ENCODE data around the gene CYBRD1. TPM values are rescaled to one million over a fixed set of nuclear protein-coding genes. Genes with fewer than 3 reads are reported as not detected.

Gene CYBRD1
- polyA plus RNA-seq, 1 donor (not counting 4 experiments of a cell fraction or from before 2014, with no cell fraction given), result 72.7 TPM

DNA sequence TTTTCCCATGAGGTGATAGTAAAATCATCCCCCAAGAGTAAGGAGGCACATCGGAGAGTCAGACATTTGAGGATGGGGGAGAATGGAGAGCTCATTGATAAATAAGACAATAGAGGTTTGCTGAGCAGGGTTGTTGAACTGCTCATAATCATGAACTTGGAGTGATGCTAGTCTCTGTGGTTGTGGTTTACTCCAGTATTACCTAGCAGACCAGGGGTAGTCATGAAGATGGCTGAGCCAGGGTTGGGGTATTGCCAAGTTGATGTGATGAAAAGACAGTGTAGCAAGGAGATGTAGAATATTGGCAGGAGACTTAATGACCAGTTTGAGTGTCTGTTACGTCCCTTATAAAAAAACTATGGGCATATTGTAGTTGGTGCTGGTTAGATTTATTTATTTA is 25.4 kb downstream of the CYBRD1 start:
- Histone ChIP-seq H3K4me1 (ENCODE audit: control insufficient read depth, extremely low read depth, insufficient read depth, low read length) (no peaks in the 10 kb centered on the region), H3K9me3 (ENCODE audit: control insufficient read depth, low read depth, low read length) (no peaks in the 10 kb centered on the region), H3K27ac (ENCODE audit: control insufficient read depth, insufficient read depth, low read length) (no peak overlapping the region), H3K9ac (ENCODE audit: control insufficient read depth, extremely low read depth, insufficient read depth, low read length) (no peak overlapping the region), H3K9me1 (ENCODE audit: control insufficient read depth, extremely low read depth, insufficient read depth, low read length) (no peaks in the 10 kb centered on the region), H3K79me2 (ENCODE audit: control insufficient read depth, insufficient read depth, low read length) (no peaks in the 10 kb centered on the region), H3K27me3 (ENCODE audit: control insufficient read depth, extremely low read depth, insufficient read depth, low read length) (no peaks in the 10 kb centered on the region), H2AFZ (ENCODE audit: control insufficient read depth, low read length) (no peak overlapping the region), H3K4me3 (ENCODE audit: control insufficient read depth in 2 of 3, extremely low read depth in 1 of 3, insufficient read depth in 2 of 3, low read depth in 1 of 3, low read length in 3 of 3) (no peak overlapping the region), H3K36me3 (ENCODE audit: control insufficient read depth in 2 of 2, extremely low read depth in 1 of 2, insufficient read depth in 2 of 2, low read length in 2 of 2) (no peaks in the 10 kb centered on the region), H4K20me1 (ENCODE audit: control insufficient read depth, extremely low read depth, insufficient read depth, low read length) (no peaks in the 10 kb centered on the region), H3K4me2 (ENCODE audit: control insufficient read depth, extremely low read depth, insufficient read depth, low read depth, low read length) (no peak overlapping the region)
- no peak for TF ChIP-seq EZH2 (IDR thresholded peaks at IDR 0.05; ENCODE audit: low read length)
- FAIRE-seq, result no peak
- dilution Hi-C loops (cut with MboI; ENCODE audit: extremely low pct_ligation_motif_present, low sequenced_read_pairs), result no loop called here
- no peak for DNase-seq (ENCODE audit: low read depth, low spot score)

DNA sequence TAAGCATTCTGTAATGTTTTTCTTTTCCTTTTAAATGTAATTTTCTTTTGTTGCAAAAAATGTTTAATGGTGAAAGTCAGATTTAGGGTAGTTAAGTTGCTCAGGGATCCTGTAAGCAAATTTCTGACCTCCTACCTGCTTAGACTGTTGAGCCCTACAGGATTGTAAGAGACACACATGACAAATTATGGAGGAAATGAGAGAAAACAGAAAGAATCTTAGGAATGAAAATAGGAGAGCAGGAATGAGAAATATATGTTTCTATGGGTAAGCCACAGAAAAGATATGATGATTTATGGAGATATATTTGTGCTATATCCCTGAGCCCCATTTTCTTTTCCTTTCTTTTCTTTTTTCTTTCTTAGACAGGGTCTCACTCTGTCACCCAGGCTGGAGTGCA is 28.3 kb downstream of the CYBRD1 start:
- Histone ChIP-seq H3K4me1 (ENCODE audit: control insufficient read depth, extremely low read depth, insufficient read depth, low read length) (peaks cover 5% of the 10 kb centered on the region), H3K4me2 (ENCODE audit: control insufficient read depth, extremely low read depth, insufficient read depth, low read depth, low read length) (no peak overlapping the region), H3K9me1 (ENCODE audit: control insufficient read depth, extremely low read depth, insufficient read depth, low read length) (no peaks in the 10 kb centered on the region), H3K79me2 (ENCODE audit: control insufficient read depth, insufficient read depth, low read length) (no peaks in the 10 kb centered on the region), H3K9ac (ENCODE audit: control insufficient read depth, extremely low read depth, insufficient read depth, low read length) (no peak overlapping the region), H4K20me1 (ENCODE audit: control insufficient read depth, extremely low read depth, insufficient read depth, low read length) (no peaks in the 10 kb centered on the region), H2AFZ (ENCODE audit: control insufficient read depth, low read length) (no peak overlapping the region), H3K9me3 (ENCODE audit: control insufficient read depth, low read depth, low read length) (no peaks in the 10 kb centered on the region), H3K27me3 (ENCODE audit: control insufficient read depth, extremely low read depth, insufficient read depth, low read length) (no peaks in the 10 kb centered on the region), H3K36me3 (ENCODE audit: control insufficient read depth in 2 of 2, extremely low read depth in 1 of 2, insufficient read depth in 2 of 2, low read length in 2 of 2) (no peaks in the 10 kb centered on the region), H3K4me3 (ENCODE audit: control insufficient read depth in 2 of 3, extremely low read depth in 1 of 3, insufficient read depth in 2 of 3, low read depth in 1 of 3, low read length in 3 of 3) (no peak overlapping the region), H3K27ac (ENCODE audit: control insufficient read depth, insufficient read depth, low read length) (no peak overlapping the region)
- dilution Hi-C loops (cut with MboI; ENCODE audit: extremely low pct_ligation_motif_present, low sequenced_read_pairs), result no loop called here
- TF ChIP-seq EZH2 (IDR thresholded peaks at IDR 0.05; ENCODE audit: low read length), result no peak
- TF ChIP-seq, protein P1, sequence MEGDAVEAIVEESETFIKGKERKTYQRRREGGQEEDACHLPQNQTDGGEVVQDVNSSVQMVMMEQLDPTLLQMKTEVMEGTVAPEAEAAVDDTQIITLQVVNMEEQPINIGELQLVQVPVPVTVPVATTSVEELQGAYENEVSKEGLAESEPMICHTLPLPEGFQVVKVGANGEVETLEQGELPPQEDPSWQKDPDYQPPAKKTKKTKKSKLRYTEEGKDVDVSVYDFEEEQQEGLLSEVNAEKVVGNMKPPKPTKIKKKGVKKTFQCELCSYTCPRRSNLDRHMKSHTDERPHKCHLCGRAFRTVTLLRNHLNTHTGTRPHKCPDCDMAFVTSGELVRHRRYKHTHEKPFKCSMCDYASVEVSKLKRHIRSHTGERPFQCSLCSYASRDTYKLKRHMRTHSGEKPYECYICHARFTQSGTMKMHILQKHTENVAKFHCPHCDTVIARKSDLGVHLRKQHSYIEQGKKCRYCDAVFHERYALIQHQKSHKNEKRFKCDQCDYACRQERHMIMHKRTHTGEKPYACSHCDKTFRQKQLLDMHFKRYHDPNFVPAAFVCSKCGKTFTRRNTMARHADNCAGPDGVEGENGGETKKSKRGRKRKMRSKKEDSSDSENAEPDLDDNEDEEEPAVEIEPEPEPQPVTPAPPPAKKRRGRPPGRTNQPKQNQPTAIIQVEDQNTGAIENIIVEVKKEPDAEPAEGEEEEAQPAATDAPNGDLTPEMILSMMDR (optimal IDR thresholded peaks at IDR 0.05 in 1 of 3, IDR thresholded peaks at IDR 0.05 in 1 of 3, conservative IDR thresholded peaks at IDR 0.05 in 1 of 3; ENCODE audit: extremely low read depth in 1 of 3, insufficient read depth in 2 of 3, low read length in 3 of 3), result no peak
- DNase-seq (ENCODE audit: low read depth, low spot score) (no peak), FAIRE-seq (no peak)

DNA sequence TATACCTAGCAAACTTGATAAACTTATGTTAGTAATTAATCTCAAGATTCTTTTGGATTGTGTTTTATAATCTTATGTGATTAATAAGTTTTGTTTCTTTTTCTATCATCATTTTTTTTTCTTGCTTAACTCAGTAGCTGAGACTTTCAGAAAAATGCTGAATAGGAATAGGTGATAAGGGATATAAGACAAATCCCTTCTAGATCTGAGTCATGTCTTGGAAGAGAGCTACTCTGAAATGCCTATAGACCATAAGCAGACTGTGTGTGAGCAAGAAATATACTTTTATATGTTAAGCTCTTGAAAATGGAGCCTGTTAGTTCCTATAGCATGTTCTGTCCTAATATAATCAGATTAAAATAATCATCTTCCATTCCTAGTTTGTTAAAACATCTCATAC is 29.6 kb downstream of the CYBRD1 start:
- Histone ChIP-seq H3K4me3 (ENCODE audit: control insufficient read depth in 2 of 3, extremely low read depth in 1 of 3, insufficient read depth in 2 of 3, low read depth in 1 of 3, low read length in 3 of 3) (no peak overlapping the region), H4K20me1 (ENCODE audit: control insufficient read depth, extremely low read depth, insufficient read depth, low read length) (no peaks in the 10 kb centered on the region), H3K27me3 (ENCODE audit: control insufficient read depth, extremely low read depth, insufficient read depth, low read length) (no peaks in the 10 kb centered on the region), H3K9me3 (ENCODE audit: control insufficient read depth, low read depth, low read length) (no peaks in the 10 kb centered on the region), H3K4me1 (ENCODE audit: control insufficient read depth, extremely low read depth, insufficient read depth, low read length) (peaks cover 5% of the 10 kb centered on the region), H3K9ac (ENCODE audit: control insufficient read depth, extremely low read depth, insufficient read depth, low read length) (no peak overlapping the region), H2AFZ (ENCODE audit: control insufficient read depth, low read length) (no peak overlapping the region), H3K79me2 (ENCODE audit: control insufficient read depth, insufficient read depth, low read length) (no peaks in the 10 kb centered on the region), H3K27ac (ENCODE audit: control insufficient read depth, insufficient read depth, low read length) (no peak overlapping the region), H3K9me1 (ENCODE audit: control insufficient read depth, extremely low read depth, insufficient read depth, low read length) (no peaks in the 10 kb centered on the region), H3K4me2 (ENCODE audit: control insufficient read depth, extremely low read depth, insufficient read depth, low read depth, low read length) (no peak overlapping the region), H3K36me3 (ENCODE audit: control insufficient read depth in 2 of 2, extremely low read depth in 1 of 2, insufficient read depth in 2 of 2, low read length in 2 of 2) (no peaks in the 10 kb centered on the region)
- TF ChIP-seq, protein P1 (optimal IDR thresholded peaks at IDR 0.05 in 1 of 3, IDR thresholded peaks at IDR 0.05 in 1 of 3, conservative IDR thresholded peaks at IDR 0.05 in 1 of 3; ENCODE audit: extremely low read depth in 1 of 3, insufficient read depth in 2 of 3, low read length in 3 of 3), result no peak
- TF ChIP-seq EZH2 (IDR thresholded peaks at IDR 0.05; ENCODE audit: low read length), result no peak
- dilution Hi-C loops (cut with MboI; ENCODE audit: extremely low pct_ligation_motif_present, low sequenced_read_pairs), result no loop called here
- no peak for DNase-seq (ENCODE audit: low read depth, low spot score)
- FAIRE-seq, result no peak
